GM23248 (cell line): ENCODE data around the gene KLHL22.

Experiments used
- EZH2 ChIP-seq: fragments of 200-600 bp; sonication (generic); IDR thresholded peaks from 2 replicates; pipeline ENCODE4 v1.6.1; 2018; ENCODE audit warnings: antibody characterized with exemption, mild to moderate bottlenecking; ENCODE audit not compliant: insufficient read depth, poor library complexity, severe bottlenecking
- EZH2phosphoT487 ChIP-seq: fragments of 200-600 bp; sonication (generic); IDR thresholded peaks from 2 replicates; pipeline ENCODE4 v1.6.1; 2018; ENCODE audit warnings: antibody characterized with exemption, moderate library complexity, mild to moderate bottlenecking, low read depth; ENCODE audit not compliant: insufficient read depth

- TF ChIP-seq EZH2 (no peak), EZH2phosphoT487 (no peak)
These were observed 91.8 kb downstream of the KLHL22 start for GRCh38 chr22:20403779-20404140.
